WERI-Rb-1 (cell line): ENCODE results near the gene GDNF.
A peak's percentile ranks its signal among the peaks of the same experiment; 100 is the strongest.
"Not testable (repeated sequence)": the region's sequence is repeated elsewhere in the genome, so short reads cannot be mapped to it uniquely, and the experiment has no call there.

Experiments used
- DNase-seq: peaks from one replicate; pipeline ENCODE4 v3.0.0-alpha.2; 2020
- H3K27ac ChIP-seq: fragments of 250-450 bp; sonication (Bioruptor Pico); 2 replicates; pipeline ENCODE4 v1.5.1; 2020; ENCODE audit warnings: mild to moderate bottlenecking, moderate library complexity
- H3K27me3 ChIP-seq: fragments of 250-450 bp; sonication (Bioruptor Pico); 2 replicates; pipeline ENCODE4 v1.5.1; 2021; ENCODE audit warnings: mild to moderate bottlenecking, low read depth, moderate library complexity; ENCODE audit not compliant: insufficient read depth, severe bottlenecking
- H3K36me3 ChIP-seq: fragments of 250-450 bp; sonication (Bioruptor Pico); 2 replicates; pipeline ENCODE4 v1.5.1; 2020; ENCODE audit warnings: mild to moderate bottlenecking, moderate library complexity
- H3K4me3 ChIP-seq: 2 replicates; pipeline ENCODE4 v1.5.1; 2011; ENCODE audit warnings: low read depth, mild to moderate bottlenecking, control low read depth, low read length
- H3K9me3 ChIP-seq: fragments of 250-450 bp; sonication (Bioruptor Pico); 2 replicates; pipeline ENCODE4 v1.5.1; 2021; ENCODE audit warnings: mild to moderate bottlenecking, moderate library complexity; ENCODE audit not compliant: severe bottlenecking
- CTCF ChIP-seq: IDR thresholded peaks from 2 replicates; pipeline ENCODE4 v1.5.1; 2011; ENCODE audit warnings: low read depth, mild to moderate bottlenecking, control low read depth, inconsistent platforms, low read length

GDNF gene

GRCh38 chr5:37786416-37786815 lies 53.4 kb downstream of the GDNF start:
- Histone ChIP-seq H3K27me3 (no peaks in the 10 kb centered on the region), H3K27ac (no peak overlapping the region), H3K36me3 (no peaks in the 10 kb centered on the region), H3K9me3 (peaks cover 3% of the 10 kb centered on the region), H3K4me3 (no peak overlapping the region)
- no peak for DNase-seq
- TF ChIP-seq CTCF: no peak

- H3K27ac ChIP-seq, DNase-seq: not testable (repeated sequence)
Observed at GRCh38 chr5:37781409-37781808, 58.4 kb downstream of the GDNF start.

GRCh38 chr5:37777432-37778130 lies 62.3 kb downstream of the GDNF start:
- TF ChIP-seq CTCF: no peak
- Histone ChIP-seq H3K27ac (no peak overlapping the region), H3K27me3 (no peaks in the 10 kb centered on the region), H3K9me3 (peaks cover 5% of the 10 kb centered on the region), H3K4me3 (no peak overlapping the region), H3K36me3 (no peaks in the 10 kb centered on the region)
- DNase-seq: no peak

More at GRCh38 chr5:37781409-37781808, 58.4 kb downstream of the GDNF start:
- H3K4me3 ChIP-seq, H3K36me3 ChIP-seq, H3K27me3 ChIP-seq, H3K9me3 ChIP-seq: not testable (repeated sequence)

GRCh38 chr5:37776826-37777225 lies 63.0 kb downstream of the GDNF start:
- Histone ChIP-seq H3K36me3 (no peaks in the 10 kb centered on the region), H3K4me3 (no peak overlapping the region), H3K27ac (no peak overlapping the region), H3K27me3 (no peaks in the 10 kb centered on the region), H3K9me3 (peaks cover 5% of the 10 kb centered on the region)
- no peak for TF ChIP-seq CTCF
- no peak for DNase-seq

- H3K9me3 ChIP-seq: peaks cover 5% of the 10 kb centered on the region
- no peak overlapping the region for H3K27ac ChIP-seq
- H3K4me3 ChIP-seq: no peak overlapping the region
- no peaks in the 10 kb centered on the region for H3K36me3 ChIP-seq
- peak; percentile 61 for TF ChIP-seq CTCF
- no peaks in the 10 kb centered on the region for H3K27me3 ChIP-seq
- DNase-seq: peak; percentile 38
Observed at GRCh38 chr5:37774912-37775483, 64.8 kb downstream of the GDNF start.

GRCh38 chr5:37773809-37774208 lies 66.0 kb downstream of the GDNF start:
- no peak overlapping the region for H3K27ac ChIP-seq
- TF ChIP-seq CTCF: no peak

More at GRCh38 chr5:37773809-37774208, 66.0 kb downstream of the GDNF start:
- H3K36me3 ChIP-seq: no peaks in the 10 kb centered on the region
- no peak overlapping the region for H3K4me3 ChIP-seq
- H3K27me3 ChIP-seq: no peaks in the 10 kb centered on the region
- no peak for DNase-seq
- H3K9me3 ChIP-seq: peaks cover 5% of the 10 kb centered on the region
